Measurements from ENCODE around the gene ANKS3.

DNA sequence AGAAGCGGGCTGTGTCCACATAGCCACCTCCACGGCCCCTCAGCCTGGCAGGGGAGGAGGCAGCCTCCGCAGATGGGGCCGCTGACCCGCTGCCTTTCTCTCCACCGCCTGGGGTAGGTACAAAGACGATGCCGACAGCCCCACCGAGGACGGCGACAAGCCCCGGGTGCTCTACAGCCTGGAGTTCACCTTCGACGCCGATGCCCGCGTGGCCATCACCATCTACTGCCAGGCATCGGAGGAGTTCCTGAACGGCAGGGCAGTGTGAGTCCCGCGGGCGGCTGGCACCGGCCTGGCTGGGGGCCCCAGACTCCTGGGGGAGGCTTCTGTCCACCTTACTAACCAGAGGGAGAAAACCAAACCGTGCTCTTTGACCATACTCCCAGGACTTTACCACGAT, 81.5 kb downstream of the ANKS3 start:
- TF ChIP-seq, protein P1, sequence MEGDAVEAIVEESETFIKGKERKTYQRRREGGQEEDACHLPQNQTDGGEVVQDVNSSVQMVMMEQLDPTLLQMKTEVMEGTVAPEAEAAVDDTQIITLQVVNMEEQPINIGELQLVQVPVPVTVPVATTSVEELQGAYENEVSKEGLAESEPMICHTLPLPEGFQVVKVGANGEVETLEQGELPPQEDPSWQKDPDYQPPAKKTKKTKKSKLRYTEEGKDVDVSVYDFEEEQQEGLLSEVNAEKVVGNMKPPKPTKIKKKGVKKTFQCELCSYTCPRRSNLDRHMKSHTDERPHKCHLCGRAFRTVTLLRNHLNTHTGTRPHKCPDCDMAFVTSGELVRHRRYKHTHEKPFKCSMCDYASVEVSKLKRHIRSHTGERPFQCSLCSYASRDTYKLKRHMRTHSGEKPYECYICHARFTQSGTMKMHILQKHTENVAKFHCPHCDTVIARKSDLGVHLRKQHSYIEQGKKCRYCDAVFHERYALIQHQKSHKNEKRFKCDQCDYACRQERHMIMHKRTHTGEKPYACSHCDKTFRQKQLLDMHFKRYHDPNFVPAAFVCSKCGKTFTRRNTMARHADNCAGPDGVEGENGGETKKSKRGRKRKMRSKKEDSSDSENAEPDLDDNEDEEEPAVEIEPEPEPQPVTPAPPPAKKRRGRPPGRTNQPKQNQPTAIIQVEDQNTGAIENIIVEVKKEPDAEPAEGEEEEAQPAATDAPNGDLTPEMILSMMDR (IDR thresholded peaks at IDR 0.05): no peak
- TF ChIP-seq POLR2A (IDR thresholded peaks at IDR 0.05) (no peak), EP300 (IDR thresholded peaks at IDR 0.05) (no peak)
